ENCODE results near the gene ENSA.
"Not testable (repeated sequence)": the region's sequence is repeated elsewhere in the genome, so short reads cannot be mapped to it uniquely, and the experiment has no call there.

DNA sequence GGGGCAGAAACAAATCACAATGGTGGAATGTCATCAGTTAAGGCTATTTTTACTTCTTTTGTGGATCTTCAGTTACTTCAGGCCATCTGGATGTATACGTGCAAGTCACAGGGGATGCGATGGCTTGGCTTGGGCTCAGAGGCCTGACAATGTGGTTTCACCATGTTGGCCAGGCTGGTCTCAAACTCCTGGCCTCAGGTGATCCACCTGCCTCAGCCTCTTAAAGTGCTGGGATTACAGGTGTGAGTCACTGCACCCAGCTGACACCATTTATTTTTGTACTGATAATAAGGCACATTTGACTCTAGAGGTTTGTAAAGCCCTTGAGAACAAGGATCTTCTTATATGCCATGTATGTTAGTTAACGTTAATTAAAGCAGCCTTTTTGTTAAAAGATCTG lies 48.4 kb downstream of the ENSA start:
- TF ChIP-seq, protein P1, sequence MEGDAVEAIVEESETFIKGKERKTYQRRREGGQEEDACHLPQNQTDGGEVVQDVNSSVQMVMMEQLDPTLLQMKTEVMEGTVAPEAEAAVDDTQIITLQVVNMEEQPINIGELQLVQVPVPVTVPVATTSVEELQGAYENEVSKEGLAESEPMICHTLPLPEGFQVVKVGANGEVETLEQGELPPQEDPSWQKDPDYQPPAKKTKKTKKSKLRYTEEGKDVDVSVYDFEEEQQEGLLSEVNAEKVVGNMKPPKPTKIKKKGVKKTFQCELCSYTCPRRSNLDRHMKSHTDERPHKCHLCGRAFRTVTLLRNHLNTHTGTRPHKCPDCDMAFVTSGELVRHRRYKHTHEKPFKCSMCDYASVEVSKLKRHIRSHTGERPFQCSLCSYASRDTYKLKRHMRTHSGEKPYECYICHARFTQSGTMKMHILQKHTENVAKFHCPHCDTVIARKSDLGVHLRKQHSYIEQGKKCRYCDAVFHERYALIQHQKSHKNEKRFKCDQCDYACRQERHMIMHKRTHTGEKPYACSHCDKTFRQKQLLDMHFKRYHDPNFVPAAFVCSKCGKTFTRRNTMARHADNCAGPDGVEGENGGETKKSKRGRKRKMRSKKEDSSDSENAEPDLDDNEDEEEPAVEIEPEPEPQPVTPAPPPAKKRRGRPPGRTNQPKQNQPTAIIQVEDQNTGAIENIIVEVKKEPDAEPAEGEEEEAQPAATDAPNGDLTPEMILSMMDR (IDR thresholded peaks at IDR 0.05): not testable (repeated sequence)
- not testable (repeated sequence) for TF ChIP-seq POLR2AphosphoS5 (IDR thresholded peaks at IDR 0.05); POLR2A (IDR thresholded peaks at IDR 0.05; ENCODE audit: low read depth)

All from esophagus muscularis mucosa (tissue), 3 donors.